BJ (cell line): ENCODE measurements around the gene BLVRB. TPM values are rescaled to one million over a fixed set of nuclear protein-coding genes. Genes with fewer than 3 reads are reported as not detected.

ENCODE experiments used
- CTCF ChIA-PET: fragments of 350-600 bp; formaldehyde crosslinking; extraction: SDS; loops from one replicate; lab custom pipeline; 2021; ENCODE audit warnings: antibody characterized with exemption, inconsistent platforms; lab: Yijun Ruan, JAX
- POLR2A ChIA-PET: fragments of 300-600 bp; sonication (Branson Sonifier 250); formaldehyde crosslinking; extraction: SDS; loops from one replicate; lab custom pipeline; 2021; ENCODE audit warnings: antibody characterized with exemption; lab: Charles Lee
- DNase-seq: peaks from one replicate; pipeline ENCODE4 v3.0.0-alpha.2; 2011; ENCODE audit warnings: low read depth
- H3K27me3 ChIP-seq: 2 replicates; pipeline ENCODE4 v1.6.0; 2011; ENCODE audit warnings: low read length; ENCODE audit not compliant: control insufficient read depth, insufficient read depth
- H3K36me3 ChIP-seq: 2 replicates; pipeline ENCODE4 v1.5.1; 2011; ENCODE audit warnings: low read length; ENCODE audit not compliant: control insufficient read depth, insufficient read depth
- H3K4me3 ChIP-seq: 2 replicates; pipeline ENCODE4 v1.5.1; 2011; ENCODE audit warnings: low read depth, mild to moderate bottlenecking, control low read depth, low read length
- polyA plus RNA-seq: library from polyadenylated mRNA; depleted of rRNA; stranded (reverse); fragments of >200 nt; gene quantifications from 2 replicates; pipeline ENCODE4 v1.2.3, GENCODE V29; 2011
- TF ChIP-seq, protein P1 (sequence below): IDR thresholded peaks from 2 replicates; pipeline ENCODE4 v1.5.1; 2011; ENCODE audit warnings: low read depth, mild to moderate bottlenecking, control low read depth, inconsistent platforms, low read length, moderate library complexity; ENCODE audit not compliant: insufficient read depth

The BLVRB gene
- polyA plus RNA-seq, 1 experiment = 71.4 TPM

GRCh38 chr19:40421993-40422747, 43.4 kb downstream of the BLVRB start:
- TF ChIP-seq, protein P1, sequence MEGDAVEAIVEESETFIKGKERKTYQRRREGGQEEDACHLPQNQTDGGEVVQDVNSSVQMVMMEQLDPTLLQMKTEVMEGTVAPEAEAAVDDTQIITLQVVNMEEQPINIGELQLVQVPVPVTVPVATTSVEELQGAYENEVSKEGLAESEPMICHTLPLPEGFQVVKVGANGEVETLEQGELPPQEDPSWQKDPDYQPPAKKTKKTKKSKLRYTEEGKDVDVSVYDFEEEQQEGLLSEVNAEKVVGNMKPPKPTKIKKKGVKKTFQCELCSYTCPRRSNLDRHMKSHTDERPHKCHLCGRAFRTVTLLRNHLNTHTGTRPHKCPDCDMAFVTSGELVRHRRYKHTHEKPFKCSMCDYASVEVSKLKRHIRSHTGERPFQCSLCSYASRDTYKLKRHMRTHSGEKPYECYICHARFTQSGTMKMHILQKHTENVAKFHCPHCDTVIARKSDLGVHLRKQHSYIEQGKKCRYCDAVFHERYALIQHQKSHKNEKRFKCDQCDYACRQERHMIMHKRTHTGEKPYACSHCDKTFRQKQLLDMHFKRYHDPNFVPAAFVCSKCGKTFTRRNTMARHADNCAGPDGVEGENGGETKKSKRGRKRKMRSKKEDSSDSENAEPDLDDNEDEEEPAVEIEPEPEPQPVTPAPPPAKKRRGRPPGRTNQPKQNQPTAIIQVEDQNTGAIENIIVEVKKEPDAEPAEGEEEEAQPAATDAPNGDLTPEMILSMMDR = no peak
- ChIA-PET CTCF (interaction anchor here (1.5 to 2.2 kb wide), 3 partner anchors 20 to 25 kb away, joined by 4 to 11 read pairs (median 8); no protein-coding TSS in a partner anchor), POLR2A (no interaction called here)
- Histone ChIP-seq H3K27me3 (no peaks in the 10 kb centered on the region), H3K36me3 (peaks cover 8% of the 10 kb centered on the region), H3K4me3 (no peak overlapping the region)
- DNase-seq = no peak

DNA sequence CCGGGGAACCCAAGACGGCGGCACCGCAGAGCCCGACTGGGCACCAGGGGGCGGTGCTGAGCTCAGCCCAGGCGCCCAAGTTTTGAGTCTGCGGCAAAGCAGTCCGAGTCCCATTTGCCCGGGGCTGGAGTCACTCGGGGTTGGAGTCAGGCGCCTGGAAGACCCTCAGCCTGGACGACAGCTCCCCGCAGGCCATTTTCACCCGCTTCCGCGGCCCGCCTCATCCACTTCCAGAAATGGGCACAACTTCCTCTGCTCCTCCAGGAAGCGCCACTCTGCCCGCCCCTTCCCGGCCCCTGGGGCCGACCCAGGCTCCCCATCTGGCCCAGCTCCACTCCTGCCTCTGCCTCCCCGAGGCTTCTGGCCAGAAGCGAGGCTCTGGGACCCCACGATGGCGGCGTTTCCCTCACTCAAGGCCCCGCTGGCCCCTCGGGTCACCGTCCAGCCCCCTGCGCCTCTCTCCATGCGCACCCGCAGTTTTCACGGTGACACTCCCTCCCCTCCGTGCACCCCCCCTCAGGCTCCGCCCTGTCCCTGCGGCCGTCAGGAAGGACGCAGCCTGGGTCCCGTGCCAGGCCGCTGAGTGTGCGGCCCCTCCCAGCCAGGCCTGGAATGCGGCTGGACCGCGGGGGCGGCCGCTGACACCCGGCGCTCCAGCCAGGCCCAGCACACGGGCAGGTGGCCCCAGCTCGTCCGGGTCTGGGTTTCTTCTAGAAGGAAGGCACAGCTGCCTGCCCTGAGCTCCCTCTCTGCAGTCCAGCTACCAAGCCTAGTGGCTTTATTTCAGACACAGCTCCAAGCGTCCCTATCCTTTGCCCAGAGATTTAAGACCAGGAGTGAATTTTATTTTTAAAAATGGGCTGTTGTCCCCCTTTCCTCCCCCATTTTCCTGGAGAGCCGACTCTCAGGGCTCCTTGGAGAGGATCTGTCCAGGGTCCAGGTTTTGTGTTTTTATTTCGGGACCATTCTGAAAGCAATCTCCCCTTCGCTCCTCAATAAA, 44.5 kb downstream of the BLVRB start:
- ChIA-PET POLR2A (interaction anchor here (0.6 to 1.0 kb wide), 4 partner anchors 13 to 222 kb away, joined by 3 to 20 read pairs (median 7); partner anchors contain the start of gene BLVRB), CTCF (interaction anchor here (0.6 to 3.3 kb wide), 22 partner anchors 9 to 183 kb away, joined by 3 to 20 read pairs (median 4); partner anchors contain the start of genes BLVRB and SERTAD3)
- TF ChIP-seq, protein P1 = peak; percentile 99
- Histone ChIP-seq H3K36me3 (peaks cover 8% of the 10 kb centered on the region), H3K27me3 (no peaks in the 10 kb centered on the region), H3K4me3 (peak overlapping the region; percentile 55)
- DNase-seq = peak; percentile 59

DNA sequence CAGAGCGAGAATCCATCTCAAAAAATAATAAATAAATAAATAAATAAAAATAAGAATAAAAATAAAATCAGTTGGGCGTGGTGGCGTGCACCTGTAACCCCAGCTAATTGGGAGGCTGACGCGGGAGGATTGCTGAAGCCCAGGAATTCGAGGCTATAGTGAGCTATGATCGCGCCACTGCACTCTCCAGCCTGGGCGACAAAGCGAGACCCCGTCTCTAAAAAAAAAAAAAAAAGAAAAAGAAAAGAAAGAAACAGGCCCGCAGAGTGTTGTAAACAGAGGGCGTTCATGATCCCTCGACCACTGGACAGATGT, 45.1 kb downstream of the BLVRB start:
- TF ChIP-seq, protein P1 = no peak
- ChIA-PET CTCF (interaction anchor here (0.6 to 3.3 kb wide), 21 partner anchors 9 to 183 kb away, joined by 3 to 20 read pairs (median 5); partner anchors contain the start of genes BLVRB and SERTAD3), POLR2A (interaction anchor here (0.7 to 1.0 kb wide), 3 partner anchors 14 to 213 kb away, joined by 4 to 20 read pairs (median 10); partner anchors contain the start of gene BLVRB)
- H3K27me3 ChIP-seq = no peaks in the 10 kb centered on the region
- peak overlapping the region; percentile 55 for H3K4me3 ChIP-seq
- DNase-seq = no peak
- peaks cover 8% of the 10 kb centered on the region for H3K36me3 ChIP-seq

DNA sequence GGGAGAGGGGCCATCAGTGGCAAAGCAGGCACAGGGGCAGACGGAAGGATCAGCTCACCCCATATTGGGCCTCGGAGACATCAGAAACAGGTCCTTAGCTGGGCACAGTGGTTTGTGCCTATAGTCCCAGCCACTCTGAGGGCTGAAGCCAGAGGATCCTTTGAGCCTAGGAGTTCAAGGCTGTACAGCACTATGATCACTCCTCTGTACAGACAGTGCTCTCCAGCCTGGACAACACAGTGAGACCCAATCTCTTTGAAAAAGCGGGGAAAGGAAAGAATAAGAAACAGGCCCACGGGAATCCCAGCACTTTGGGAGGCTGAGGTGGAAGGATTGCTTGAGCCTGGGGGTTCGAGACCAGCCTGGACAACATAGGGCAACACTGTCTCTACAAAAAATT, 45.8 kb downstream of the BLVRB start:
- ChIA-PET CTCF (interaction anchor here (1.2 to 3.3 kb wide), 11 partner anchors 8 to 184 kb away, joined by 3 to 20 read pairs (median 4); no protein-coding TSS in a partner anchor), POLR2A (interaction anchor here (0.7 kb wide), 1 partner anchor 213 kb away, joined by 10 read pairs; no protein-coding TSS in a partner anchor)
- no peak for DNase-seq
- peaks cover 8% of the 10 kb centered on the region for H3K36me3 ChIP-seq
- TF ChIP-seq, protein P1 = no peak
- no peaks in the 10 kb centered on the region for H3K27me3 ChIP-seq
- no peak overlapping the region for H3K4me3 ChIP-seq
